CD4-positive, alpha-beta memory T cell (primary cell): ENCODE data around the gene OPCML. TPM values are rescaled to one million over a fixed set of nuclear protein-coding genes. Genes with fewer than 3 reads are reported as not detected.

Experiments used
- CTCF ChIA-PET: fragments of 350-600 bp; sonication (Branson Sonifier 250); formaldehyde crosslinking; loops from one replicate; lab custom pipeline; 2021; ENCODE audit warnings: inconsistent platforms; ENCODE audit not compliant: partially characterized antibody; lab: Charles Lee
- POLR2A ChIA-PET: fragments of 350-600 bp; sonication (Branson Sonifier 250); formaldehyde crosslinking; loops from one replicate; lab custom pipeline; 2021; ENCODE audit not compliant: partially characterized antibody; lab: Charles Lee
- DNase-seq, 5 donors: peaks; one replicate each; pipeline versions ENCODE4 v3.0.0 to v3.0.0-alpha.2; 2020 to 2022; ENCODE audit warnings: mixed read lengths in 1 of 5
- H3K27ac ChIP-seq: one replicate; pipeline ENCODE4 v1.7.0; 2013; ENCODE audit warnings: low read depth, low read length
- H3K27me3 ChIP-seq: 2 replicates; pipeline ENCODE4 v1.7.0; 2013; ENCODE audit warnings: mild to moderate bottlenecking, low read length, moderate library complexity; ENCODE audit not compliant: insufficient read depth
- H3K36me3 ChIP-seq: 2 replicates; pipeline ENCODE4 v1.7.0; 2013; ENCODE audit warnings: mild to moderate bottlenecking, low read length, moderate library complexity; ENCODE audit not compliant: insufficient read depth
- H3K4me1 ChIP-seq: 2 replicates; pipeline ENCODE4 v1.7.0; 2013; ENCODE audit warnings: mild to moderate bottlenecking, low read length, moderate library complexity; ENCODE audit not compliant: insufficient read depth
- H3K4me3 ChIP-seq, 2 donors: one replicate each; pipeline ENCODE4 v1.7.0; 2013; ENCODE audit warnings: low read length in 2 of 2, mild to moderate bottlenecking in 1 of 2
- H3K9me3 ChIP-seq, 2 donors: one replicate each; pipeline ENCODE4 v1.7.0; 2013; ENCODE audit warnings: low read length in 2 of 2, control low read depth in 1 of 2; ENCODE audit not compliant: control insufficient read depth in 1 of 2
- H3K27ac Mint-ChIP-seq, 7 donors: one replicate each; pipeline ENCODE4 v1.8.0; 2020 to 2021; ENCODE audit warnings: mixed read lengths in 7 of 7, mild to moderate bottlenecking in 6 of 7, inconsistent platforms in 3 of 7, moderate library complexity in 3 of 7
- H3K27me3 Mint-ChIP-seq, 2 donors: one replicate each; pipeline ENCODE4 v1.8.0; 2020 to 2021; ENCODE audit warnings: mixed read lengths in 2 of 2
- H3K36me3 Mint-ChIP-seq, 2 donors: one replicate each; pipeline ENCODE4 v1.8.0; 2020 to 2021; ENCODE audit warnings: mixed read lengths in 2 of 2, inconsistent platforms in 1 of 2, mild to moderate bottlenecking in 1 of 2
- H3K4me1 Mint-ChIP-seq, 4 donors: one replicate each; pipeline ENCODE4 v1.8.0; 2020 to 2021; ENCODE audit warnings: mixed read lengths in 4 of 4, mild to moderate bottlenecking in 1 of 4
- H3K4me3 Mint-ChIP-seq, 8 donors: one replicate each; pipeline ENCODE4 v1.8.0; 2020 to 2021; ENCODE audit warnings: mixed read lengths in 8 of 8, mild to moderate bottlenecking in 7 of 8, moderate library complexity in 6 of 8, inconsistent platforms in 3 of 8
- H3K9me3 Mint-ChIP-seq, 8 donors: one replicate each; pipeline ENCODE4 v1.8.0; 2020 to 2021; ENCODE audit warnings: mixed read lengths in 8 of 8, mild to moderate bottlenecking in 5 of 8, inconsistent platforms in 3 of 8, moderate library complexity in 1 of 8
- intact Hi-C: fragments of 100-400 bp; cut with micrococcal nuclease; formaldehyde crosslinking; loops from one replicate; pipeline ENCODE4 v1.15.1; 2023
- polyA plus RNA-seq, 2 donors: library from polyadenylated mRNA; unstranded; fragments of 300-500 nt; fragmentation: Illumina TruSeq; gene quantifications; one replicate each; pipeline ENCODE4 v1.2.3, GENCODE V29; 2021
- total RNA-seq, 2 experiments: library from RNA; stranded (reverse); gene quantifications; one replicate each; pipeline ENCODE4 v1.2.3, GENCODE V29; 2021

Gene OPCML
- total and polyA plus RNA-seq, 4 experiments from 2014 or later: not detected

DNA sequence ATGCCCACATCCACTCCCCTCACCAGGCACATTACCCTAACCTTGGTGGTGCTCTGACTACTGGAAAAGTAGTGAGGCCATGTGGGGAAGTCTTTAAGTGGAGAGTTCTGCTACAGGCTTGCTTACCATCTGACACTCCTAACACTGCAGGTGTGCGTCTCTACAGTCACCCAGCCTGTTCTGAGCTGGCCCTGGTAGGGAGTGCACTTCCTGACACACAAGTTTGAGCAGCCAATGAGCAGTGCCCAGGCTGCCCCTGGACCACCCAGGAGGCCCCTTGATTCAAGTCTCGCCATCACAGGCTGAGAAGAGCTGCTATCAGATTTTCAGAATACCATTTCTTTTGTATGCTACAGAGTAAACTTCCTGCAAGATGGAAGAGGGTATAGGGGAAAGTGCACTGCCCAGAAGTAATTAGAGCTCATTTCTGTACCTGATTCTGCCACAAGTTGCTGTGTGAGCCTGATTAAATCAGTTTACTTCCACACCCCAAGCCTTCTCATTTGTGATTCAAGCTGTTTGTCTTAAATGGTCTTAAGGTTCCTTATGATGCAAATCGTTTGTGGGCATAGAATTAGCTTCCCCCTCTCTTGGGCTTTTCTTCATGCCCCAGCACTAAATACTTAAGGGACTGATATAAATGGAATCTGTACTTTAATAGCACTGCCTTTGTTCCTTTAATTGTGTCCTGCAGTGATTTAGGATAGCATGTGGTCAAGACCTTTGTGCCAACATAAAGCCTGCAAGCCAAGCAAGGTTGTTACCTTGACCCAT lies 22.2 kb downstream of the OPCML start:
- Mint-ChIP-seq H3K36me3 (no peaks in the 10 kb centered on the region), H3K4me3 (no peak overlapping the region), H3K27me3 (no peaks in the 10 kb centered on the region), H3K9me3 (peaks cover 0 to 3% (median 0%) of the 10 kb centered on the region in 8 donors), H3K27ac (no peak overlapping the region), H3K4me1 (no peaks in the 10 kb centered on the region)
- Histone ChIP-seq H3K4me3 (no peak overlapping the region), H3K27me3 (no peaks in the 10 kb centered on the region), H3K4me1 (no peaks in the 10 kb centered on the region), H3K9me3 (no peaks in the 10 kb centered on the region), H3K27ac (no peak overlapping the region), H3K36me3 (no peaks in the 10 kb centered on the region)
- CTCF ChIA-PET: no interaction called here
- DNase-seq: no peak
- intact Hi-C loops: no loop called here
- POLR2A ChIA-PET: no interaction called here

DNA sequence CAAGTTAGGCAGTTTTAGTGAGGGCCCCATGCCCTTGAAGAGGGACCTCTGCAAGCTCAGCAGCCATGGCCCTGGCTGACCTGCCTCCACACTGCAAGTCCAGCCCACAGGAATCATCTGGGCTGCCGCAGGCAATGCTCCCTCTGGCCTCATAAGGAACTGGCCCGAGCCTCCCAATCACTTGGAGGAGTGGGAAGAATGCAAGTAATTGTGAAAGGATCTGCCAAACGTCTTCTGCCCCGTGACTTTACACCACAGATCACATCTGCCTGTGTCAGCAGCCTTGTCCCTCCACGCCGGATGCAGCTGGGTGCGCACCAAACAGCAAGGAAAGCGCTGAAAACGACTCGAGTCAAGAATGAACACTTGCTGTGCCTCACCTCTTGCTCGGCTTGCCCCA lies 23.8 kb downstream of the OPCML start:
- POLR2A ChIA-PET: no interaction called here

DNA sequence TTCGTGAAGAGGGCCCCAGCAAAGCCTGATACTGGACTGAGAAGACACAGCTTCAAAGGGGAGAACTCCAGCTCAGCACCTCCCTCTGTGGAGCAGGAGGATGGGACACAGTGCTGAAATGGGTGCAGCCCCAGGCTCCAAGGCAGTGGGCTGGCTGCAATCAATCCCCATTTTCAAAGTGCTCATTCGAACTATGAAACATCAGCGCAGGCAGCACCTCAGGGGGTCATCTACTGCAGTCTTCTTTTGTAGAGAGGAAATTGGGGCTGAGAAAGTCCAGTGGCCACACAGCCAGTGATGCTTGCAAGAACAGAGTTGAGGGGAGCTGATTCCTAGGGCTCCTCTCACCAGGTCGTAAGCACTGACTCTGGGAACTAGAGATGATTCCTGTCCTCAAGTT lies 25.1 kb downstream of the OPCML start:
- Histone ChIP-seq H3K27me3 (no peaks in the 10 kb centered on the region), H3K9me3 (no peaks in the 10 kb centered on the region), H3K4me3 (no peak overlapping the region), H3K27ac (no peak overlapping the region), H3K4me1 (no peaks in the 10 kb centered on the region), H3K36me3 (no peaks in the 10 kb centered on the region)
- CTCF ChIA-PET: no interaction called here
- no peaks in the 10 kb centered on the region for H3K27me3 Mint-ChIP-seq
- peaks cover 0 to 3% (median 0%) of the 10 kb centered on the region in 8 donors for H3K9me3 Mint-ChIP-seq
- DNase-seq: no peak
- POLR2A ChIA-PET: no interaction called here
- no peak overlapping the region for H3K4me3 Mint-ChIP-seq
- no peaks in the 10 kb centered on the region for H3K4me1 Mint-ChIP-seq
- intact Hi-C loops: no loop called here
- no peaks in the 10 kb centered on the region for H3K36me3 Mint-ChIP-seq
- H3K27ac Mint-ChIP-seq: no peak overlapping the region

More for the DNA sequence above, 23.8 kb downstream of the OPCML start:
- no peaks in the 10 kb centered on the region for H3K27me3 ChIP-seq
- H3K27me3 Mint-ChIP-seq: no peaks in the 10 kb centered on the region
- peaks cover 0 to 3% (median 0%) of the 10 kb centered on the region in 8 donors for H3K9me3 Mint-ChIP-seq
- no peak for DNase-seq
- no peaks in the 10 kb centered on the region for H3K36me3 ChIP-seq
- no peak overlapping the region for H3K27ac ChIP-seq
- CTCF ChIA-PET: no interaction called here
- intact Hi-C loops: no loop called here
- H3K36me3 Mint-ChIP-seq: no peaks in the 10 kb centered on the region
- no peak overlapping the region for H3K27ac Mint-ChIP-seq
- no peaks in the 10 kb centered on the region for H3K9me3 ChIP-seq
- H3K4me3 Mint-ChIP-seq: no peak overlapping the region
- no peaks in the 10 kb centered on the region for H3K4me1 Mint-ChIP-seq
- H3K4me3 ChIP-seq: no peak overlapping the region
- H3K4me1 ChIP-seq: no peaks in the 10 kb centered on the region

DNA sequence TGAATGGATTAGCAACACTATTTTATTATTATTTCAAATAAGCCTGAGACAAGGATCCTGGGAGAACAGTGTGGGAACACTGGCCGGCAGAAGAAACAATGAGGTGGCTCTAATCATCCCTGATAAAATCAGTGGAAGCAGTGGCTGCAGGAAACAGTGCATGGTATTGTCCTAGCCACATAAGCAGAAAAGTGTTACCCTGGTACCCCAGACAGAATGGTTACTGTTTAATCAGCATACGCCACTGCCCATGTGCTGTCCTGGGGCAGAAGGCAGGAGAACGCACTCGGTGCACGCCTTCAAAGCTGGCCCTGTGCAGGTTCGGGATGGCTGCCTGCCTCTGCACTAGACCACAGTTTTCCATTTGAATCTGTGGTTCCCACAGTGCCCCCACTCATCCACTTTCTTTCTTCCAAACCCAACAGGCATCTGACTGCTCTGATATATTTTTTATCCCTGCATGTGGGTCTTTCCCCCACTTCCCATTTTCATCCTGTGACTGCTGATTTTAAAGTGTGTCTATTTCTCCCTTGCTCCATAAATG lies 25.7 kb downstream of the OPCML start:
- H3K36me3 Mint-ChIP-seq: no peaks in the 10 kb centered on the region
- H3K27me3 Mint-ChIP-seq: no peaks in the 10 kb centered on the region
- ChIA-PET CTCF (no interaction called here), POLR2A (no interaction called here)
- peaks cover 0 to 3% (median 0%) of the 10 kb centered on the region in 8 donors for H3K9me3 Mint-ChIP-seq
- H3K4me3 Mint-ChIP-seq: no peak overlapping the region
- no peaks in the 10 kb centered on the region for H3K4me1 Mint-ChIP-seq
- no peaks in the 10 kb centered on the region for H3K36me3 ChIP-seq
- no peak overlapping the region for H3K4me3 ChIP-seq
- no peaks in the 10 kb centered on the region for H3K27me3 ChIP-seq
- no peaks in the 10 kb centered on the region for H3K9me3 ChIP-seq
- DNase-seq: no peak
- no peak overlapping the region for H3K27ac Mint-ChIP-seq
- no peak overlapping the region for H3K27ac ChIP-seq
- no peaks in the 10 kb centered on the region for H3K4me1 ChIP-seq
- intact Hi-C loops: no loop called here

DNA sequence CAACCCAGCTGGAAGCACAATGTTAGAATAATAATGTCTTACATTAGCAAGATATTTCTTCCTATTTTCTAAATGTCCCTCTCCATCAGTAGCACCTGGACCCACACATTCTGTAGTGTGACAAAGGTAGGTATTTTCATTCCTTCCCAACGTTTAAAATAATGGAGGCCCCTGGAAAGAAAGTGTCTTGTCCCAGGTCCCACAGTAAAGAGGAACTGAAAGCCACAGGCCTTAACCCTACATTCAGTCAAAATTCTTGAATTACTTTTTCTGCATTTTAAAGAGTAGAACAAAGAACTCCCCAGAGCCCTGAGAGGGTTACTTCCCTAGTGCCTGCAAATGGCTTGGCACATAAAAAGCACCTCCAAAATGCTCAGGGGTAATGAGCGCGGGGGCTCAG lies 26.3 kb downstream of the OPCML start:
- Histone ChIP-seq H3K27me3 (no peaks in the 10 kb centered on the region), H3K27ac (no peak overlapping the region), H3K4me1 (no peaks in the 10 kb centered on the region), H3K36me3 (no peaks in the 10 kb centered on the region), H3K4me3 (no peak overlapping the region), H3K9me3 (no peaks in the 10 kb centered on the region)
- ChIA-PET CTCF (no interaction called here), POLR2A (no interaction called here)
- no peak for DNase-seq
- Mint-ChIP-seq H3K4me3 (no peak overlapping the region), H3K27ac (no peak overlapping the region), H3K36me3 (no peaks in the 10 kb centered on the region), H3K9me3 (peaks cover 0 to 2% (median 0%) of the 10 kb centered on the region in 8 donors), H3K27me3 (no peaks in the 10 kb centered on the region), H3K4me1 (no peaks in the 10 kb centered on the region)
- intact Hi-C loops: no loop called here

DNA sequence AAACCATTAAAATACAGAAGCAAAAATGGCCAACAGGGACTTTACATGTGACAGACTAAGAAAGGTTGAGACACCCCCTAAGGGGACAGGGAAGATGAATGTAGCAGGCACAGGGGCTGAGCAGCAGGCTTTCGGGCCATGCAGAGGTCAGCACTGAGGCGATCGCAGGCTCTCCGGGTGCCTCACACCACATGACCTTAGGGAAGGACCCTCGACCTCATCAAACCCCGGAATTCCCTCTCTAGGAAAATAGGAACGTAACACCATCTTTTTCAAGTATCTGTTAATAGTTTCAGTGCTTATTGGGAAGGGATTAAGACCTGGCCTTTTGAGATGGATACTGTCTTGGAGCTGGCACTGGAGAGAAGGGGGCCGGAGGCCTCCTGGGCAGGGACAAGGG lies 27.4 kb downstream of the OPCML start:
- H3K4me3 ChIP-seq: no peak overlapping the region
- CTCF ChIA-PET: no interaction called here
- no peaks in the 10 kb centered on the region for H3K27me3 ChIP-seq
- no peak for DNase-seq
- Mint-ChIP-seq H3K36me3 (no peaks in the 10 kb centered on the region), H3K27me3 (no peaks in the 10 kb centered on the region), H3K4me3 (no peak overlapping the region), H3K27ac (no peak overlapping the region), H3K9me3 (peaks cover 0 to 2% (median 0%) of the 10 kb centered on the region in 8 donors), H3K4me1 (no peaks in the 10 kb centered on the region)
- H3K27ac ChIP-seq: no peak overlapping the region
- intact Hi-C loops: no loop called here
- no peaks in the 10 kb centered on the region for H3K4me1 ChIP-seq
- POLR2A ChIA-PET: no interaction called here
- H3K36me3 ChIP-seq: no peaks in the 10 kb centered on the region
- H3K9me3 ChIP-seq: no peaks in the 10 kb centered on the region

DNA sequence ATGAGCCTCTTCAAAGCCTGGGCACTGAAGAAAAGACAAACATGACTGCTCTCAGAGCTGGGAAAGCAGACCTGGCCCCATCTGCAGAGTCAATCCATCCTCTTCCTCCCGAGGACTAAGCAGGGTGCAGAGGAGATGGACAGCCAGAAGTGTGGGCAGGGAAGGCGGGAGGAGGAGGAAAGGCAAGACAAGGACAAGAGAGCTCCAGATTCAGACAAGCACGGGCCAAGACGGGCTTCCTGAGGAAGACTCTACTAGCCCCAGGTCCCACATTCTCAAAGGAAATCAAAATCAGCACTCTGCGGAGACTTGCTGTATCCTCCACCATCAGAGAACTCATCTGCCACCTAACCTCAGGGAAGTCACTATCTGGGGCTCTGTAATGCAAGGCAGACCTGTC lies 28.5 kb downstream of the OPCML start:
- Histone ChIP-seq H3K27ac (no peak overlapping the region), H3K4me1 (no peaks in the 10 kb centered on the region), H3K36me3 (no peaks in the 10 kb centered on the region), H3K4me3 (no peak overlapping the region), H3K27me3 (no peaks in the 10 kb centered on the region), H3K9me3 (no peaks in the 10 kb centered on the region)
- DNase-seq: no peak
- POLR2A ChIA-PET: no interaction called here
- Mint-ChIP-seq H3K27ac (no peak overlapping the region), H3K9me3 (peaks cover 0 to 2% (median 0%) of the 10 kb centered on the region in 8 donors), H3K36me3 (no peaks in the 10 kb centered on the region), H3K4me1 (no peaks in the 10 kb centered on the region), H3K27me3 (no peaks in the 10 kb centered on the region), H3K4me3 (no peak overlapping the region)
- intact Hi-C loops: no loop called here
- CTCF ChIA-PET: no interaction called here
